Rectal smooth muscle tissue (tissue), 1 donor: ENCODE results near the gene NGB.
"Not testable (repeated sequence)": the region's sequence is repeated elsewhere in the genome, so short reads cannot be mapped to it uniquely, and the experiment has no call there.

Source experiments
- H3K27ac ChIP-seq: one replicate; pipeline ENCODE4 v1.7.0; 2013; ENCODE audit warnings: low read depth, low read length, inconsistent platforms
- H3K27me3 ChIP-seq: one replicate; pipeline ENCODE4 v1.7.0; 2013; ENCODE audit warnings: low read length; ENCODE audit not compliant: control insufficient read depth, insufficient read depth
- H3K36me3 ChIP-seq: one replicate; pipeline ENCODE4 v1.7.0; 2013; ENCODE audit warnings: low read length; ENCODE audit not compliant: control insufficient read depth, insufficient read depth
- H3K4me1 ChIP-seq: one replicate; pipeline ENCODE4 v1.7.0; 2013; ENCODE audit warnings: low read length; ENCODE audit not compliant: control insufficient read depth, insufficient read depth
- H3K4me3 ChIP-seq: one replicate; pipeline ENCODE4 v1.7.0; 2013; ENCODE audit warnings: low read length
- H3K9ac ChIP-seq: one replicate; pipeline ENCODE4 v1.7.0; 2013; ENCODE audit warnings: low read length

Gene NGB

GRCh38 chr14:77271113-77271710 is at the start of gene NGB:
Gene NGB, minus strand, starts transcription at chr14:77271206. Its CDS starts 269 bp downstream, at chr14:77270937.
- Histone ChIP-seq H3K27me3 (no peaks in the 10 kb centered on the region), H3K36me3 (no peaks in the 10 kb centered on the region), H3K9ac (no peak within 1 kb of the TSS), H3K4me3 (no peak within 1 kb of the TSS), H3K27ac (no peak within 1 kb of the TSS), H3K4me1 (no peaks in the 10 kb centered on the region)

- Histone ChIP-seq H3K9ac (peak within 1 kb of the TSS; percentile 75), H3K36me3 (no peaks in the 10 kb centered on the region), H3K27me3 (no peaks in the 10 kb centered on the region), H3K4me1 (peaks cover 9% of the 10 kb centered on the region), H3K27ac (peak within 1 kb of the TSS; percentile 99), H3K4me3 (peak within 1 kb of the TSS; percentile 97)
Observed at GRCh38 chr14:77320238-77320935, 49.4 kb upstream of the NGB start, which contains the start of gene POMT2. Gene POMT2, minus strand, starts transcription at chr14:77320883. Its CDS starts 202 bp downstream, at chr14:77320681.

GRCh38 chr14:77319422-77319821 is 48.4 kb upstream of the NGB start:
- no peak overlapping the region for H3K9ac ChIP-seq
- H3K4me3 ChIP-seq: no peak overlapping the region
- no peaks in the 10 kb centered on the region for H3K36me3 ChIP-seq
- no peak overlapping the region for H3K27ac ChIP-seq
- H3K27me3 ChIP-seq: no peaks in the 10 kb centered on the region
- H3K4me1 ChIP-seq: peaks cover 9% of the 10 kb centered on the region

- H3K4me1 ChIP-seq: peaks cover 13% of the 10 kb centered on the region
Observed at GRCh38 chr14:77318756-77319155, 47.8 kb upstream of the NGB start.

GRCh38 chr14:77318006-77318553 is 47.1 kb upstream of the NGB start:
- Histone ChIP-seq H3K36me3 (no peaks in the 10 kb centered on the region), H3K4me3 (no peak overlapping the region), H3K27me3 (no peaks in the 10 kb centered on the region), H3K4me1 (peaks cover 13% of the 10 kb centered on the region), H3K27ac (no peak overlapping the region), H3K9ac (no peak overlapping the region)

More at GRCh38 chr14:77318756-77319155, 47.8 kb upstream of the NGB start:
- not testable (repeated sequence) for H3K27me3 ChIP-seq, H3K4me3 ChIP-seq, H3K9ac ChIP-seq, H3K36me3 ChIP-seq, H3K27ac ChIP-seq

- H3K4me3 ChIP-seq: no peak overlapping the region
- no peak overlapping the region for H3K9ac ChIP-seq
- no peaks in the 10 kb centered on the region for H3K27me3 ChIP-seq
- no peaks in the 10 kb centered on the region for H3K36me3 ChIP-seq
- peaks cover 7% of the 10 kb centered on the region for H3K4me1 ChIP-seq
- H3K27ac ChIP-seq: no peak overlapping the region
Observed at GRCh38 chr14:77316872-77317301, 45.9 kb upstream of the NGB start.

GRCh38 chr14:77316195-77316505 is 45.1 kb upstream of the NGB start:
- no peaks in the 10 kb centered on the region for H3K27me3 ChIP-seq
- no peak overlapping the region for H3K9ac ChIP-seq
- no peak overlapping the region for H3K27ac ChIP-seq
- no peak overlapping the region for H3K4me3 ChIP-seq
- no peaks in the 10 kb centered on the region for H3K36me3 ChIP-seq
- H3K4me1 ChIP-seq: peaks cover 7% of the 10 kb centered on the region

- no peak overlapping the region for H3K27ac ChIP-seq
- no peak overlapping the region for H3K9ac ChIP-seq
- no peaks in the 10 kb centered on the region for H3K27me3 ChIP-seq
- H3K36me3 ChIP-seq: no peaks in the 10 kb centered on the region
- peaks cover 4% of the 10 kb centered on the region for H3K4me1 ChIP-seq
- no peak overlapping the region for H3K4me3 ChIP-seq
Observed at GRCh38 chr14:77314539-77315457, 43.8 kb upstream of the NGB start.

- Histone ChIP-seq H3K36me3 (no peaks in the 10 kb centered on the region), H3K9ac (no peak overlapping the region), H3K4me1 (peaks cover 3% of the 10 kb centered on the region), H3K27me3 (no peaks in the 10 kb centered on the region), H3K4me3 (no peak overlapping the region), H3K27ac (no peak overlapping the region)
Observed at GRCh38 chr14:77314043-77314442, 43.0 kb upstream of the NGB start.

- H3K4me3 ChIP-seq: no peak overlapping the region
- no peak overlapping the region for H3K9ac ChIP-seq
- H3K4me1 ChIP-seq: peaks cover 3% of the 10 kb centered on the region
- H3K36me3 ChIP-seq: no peaks in the 10 kb centered on the region
- no peak overlapping the region for H3K27ac ChIP-seq
- no peaks in the 10 kb centered on the region for H3K27me3 ChIP-seq
Observed at GRCh38 chr14:77313371-77313770, 42.4 kb upstream of the NGB start.

GRCh38 chr14:77311217-77311616 is 40.2 kb upstream of the NGB start:
- Histone ChIP-seq H3K27me3 (no peaks in the 10 kb centered on the region), H3K4me1 (peaks cover 13% of the 10 kb centered on the region), H3K36me3 (no peaks in the 10 kb centered on the region), H3K4me3 (no peak overlapping the region), H3K9ac (no peak overlapping the region), H3K27ac (no peak overlapping the region)

- Histone ChIP-seq H3K9ac (no peak overlapping the region), H3K27me3 (no peaks in the 10 kb centered on the region), H3K36me3 (no peaks in the 10 kb centered on the region), H3K4me3 (no peak overlapping the region), H3K27ac (no peak overlapping the region), H3K4me1 (peaks cover 13% of the 10 kb centered on the region)
Observed at GRCh38 chr14:77310026-77310425, 39.0 kb upstream of the NGB start.
